Ishikawa (cell line): ENCODE results near the gene PER3.

Source experiments
- CEBPB ChIP-seq: IDR thresholded peaks from 2 replicates; pipeline ENCODE4 v1.6.1; 2012
- CREB1 ChIP-seq: IDR thresholded peaks from 2 replicates; pipeline ENCODE4 v1.6.1; 2012; ENCODE audit warnings: low read depth
- EGR1 ChIP-seq: IDR thresholded peaks from 2 replicates; pipeline ENCODE4 v1.6.1; 2012
- EP300 ChIP-seq: IDR thresholded peaks from 2 replicates; pipeline ENCODE4 v1.6.1; 2012; ENCODE audit warnings: borderline replicate concordance
- FOXM1 ChIP-seq: IDR thresholded peaks from 2 replicates; pipeline ENCODE4 v1.6.1; 2012; ENCODE audit warnings: low read depth, borderline replicate concordance
- MAX ChIP-seq: IDR thresholded peaks from 2 replicates; pipeline ENCODE4 v1.6.1; 2012
- NFIC ChIP-seq: IDR thresholded peaks from 2 replicates; pipeline ENCODE4 v1.6.1; 2012
- RAD21 ChIP-seq: IDR thresholded peaks from 2 replicates; pipeline ENCODE4 v1.6.1; 2012; ENCODE audit warnings: low read depth
- REST ChIP-seq: IDR thresholded peaks from 2 replicates; pipeline ENCODE4 v1.6.1; 2012; ENCODE audit warnings: low read depth, mild to moderate bottlenecking
- TAF1 ChIP-seq: IDR thresholded peaks from 2 replicates; pipeline ENCODE4 v1.6.1; 2012; ENCODE audit warnings: low read depth, mild to moderate bottlenecking
- TCF12 ChIP-seq: IDR thresholded peaks from 2 replicates; pipeline ENCODE4 v1.6.1; 2012; ENCODE audit warnings: low read depth
- TEAD4 ChIP-seq: IDR thresholded peaks from 2 replicates; pipeline ENCODE4 v1.6.1; 2012
- USF1 ChIP-seq: IDR thresholded peaks from 2 replicates; pipeline ENCODE4 v1.6.1; 2012
- YY1 ChIP-seq: IDR thresholded peaks from 2 replicates; pipeline ENCODE4 v1.6.1; 2012; ENCODE audit warnings: low read depth
- ZBTB7A ChIP-seq: IDR thresholded peaks from 2 replicates; pipeline ENCODE4 v1.6.1; 2012; ENCODE audit warnings: low read depth

PER3 gene

GRCh38 chr1:7878027-7878426 lies 93.9 kb downstream of the PER3 start:
- TF ChIP-seq CEBPB = no peak
- TF ChIP-seq MAX = no peak
- no peak for TF ChIP-seq YY1
- TF ChIP-seq NFIC = no peak
- TF ChIP-seq EGR1 = no peak
- no peak for TF ChIP-seq EP300
- TF ChIP-seq FOXM1 = no peak
- TF ChIP-seq TCF12 = no peak
- no peak for TF ChIP-seq USF1
- no peak for TF ChIP-seq REST

- TF ChIP-seq TCF12 (no peak), FOXM1 (no peak), TEAD4 (no peak), ZBTB7A (no peak), RAD21 (no peak)
These were observed 95.1 kb downstream of the PER3 start for GRCh38 chr1:7879228-7879627.

GRCh38 chr1:7884757-7885156 lies 100.7 kb downstream of the PER3 start:
- TF ChIP-seq MAX (no peak), YY1 (no peak), RAD21 (no peak), EGR1 (no peak), CEBPB (no peak), EP300 (no peak), USF1 (no peak), ZBTB7A (no peak), TAF1 (no peak), FOXM1 (no peak), NFIC (no peak), TCF12 (no peak), REST (no peak), CREB1 (no peak), TEAD4 (no peak)

- TF ChIP-seq EGR1 (no peak), TAF1 (no peak), NFIC (no peak), RAD21 (no peak), MAX (0 out of 2 replicates have a peak, but pooled peaks have one; percentile 51), FOXM1 (no peak)
These were observed 101.7 kb downstream of the PER3 start for GRCh38 chr1:7885513-7886404.

GRCh38 chr1:7886405-7886745 lies 102.3 kb downstream of the PER3 start:
- TF ChIP-seq RAD21 (no peak), TCF12 (no peak)
